GM19035 (cell line): ENCODE results near the gene MEGF11.
"Not testable (repeated sequence)": the region's sequence is repeated elsewhere in the genome, so short reads cannot be mapped to it uniquely, and the experiment has no call there.

Experiments used
- ATAC-seq: cut with Tn5 transposase; IDR thresholded peaks from one replicate; pipeline ENCODE4 v1.9.1; 2021; ENCODE audit not compliant: unreplicated experiment

Gene MEGF11

DNA sequence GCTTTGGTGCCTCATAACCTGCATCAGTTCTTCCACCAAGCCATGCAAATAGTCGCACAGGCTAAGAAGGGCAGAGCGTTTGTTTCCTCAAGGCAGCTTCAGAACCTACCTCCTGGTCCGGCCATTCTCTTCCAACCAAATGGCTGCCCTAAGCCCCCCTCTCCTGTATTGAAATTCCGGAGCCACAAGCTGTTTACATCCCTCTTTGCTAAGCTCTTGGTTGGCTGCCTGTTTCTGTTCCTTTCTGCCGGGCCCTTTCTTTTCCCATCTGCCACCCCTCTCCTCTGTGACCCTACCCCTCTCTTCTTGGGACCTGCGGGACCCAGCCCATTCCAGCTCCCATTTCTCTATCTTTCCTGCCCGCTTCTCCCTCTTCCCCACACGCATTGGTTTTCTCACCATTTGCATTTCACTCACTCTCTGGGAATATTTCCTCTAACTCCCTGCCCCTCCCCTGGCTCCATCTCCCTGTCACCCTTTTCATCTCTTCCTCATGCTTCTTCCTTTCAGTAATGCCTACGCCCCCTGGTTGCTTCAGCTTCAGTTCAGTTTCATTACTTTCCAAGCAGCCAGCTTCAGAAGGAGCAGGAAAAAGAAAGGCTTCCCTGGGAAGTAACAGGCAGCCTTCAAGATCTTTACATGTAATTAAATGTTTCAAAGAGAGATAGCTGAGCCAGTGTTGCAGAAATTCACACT lies 270.8 kb downstream of the MEGF11 start:
- ATAC-seq = no peak

- no peak for ATAC-seq
Observed at GRCh38 chr15:65981837-65982626, 271.5 kb downstream of the MEGF11 start.

- ATAC-seq = no peak
Observed at GRCh38 chr15:65980824-65981456, 272.6 kb downstream of the MEGF11 start.

DNA sequence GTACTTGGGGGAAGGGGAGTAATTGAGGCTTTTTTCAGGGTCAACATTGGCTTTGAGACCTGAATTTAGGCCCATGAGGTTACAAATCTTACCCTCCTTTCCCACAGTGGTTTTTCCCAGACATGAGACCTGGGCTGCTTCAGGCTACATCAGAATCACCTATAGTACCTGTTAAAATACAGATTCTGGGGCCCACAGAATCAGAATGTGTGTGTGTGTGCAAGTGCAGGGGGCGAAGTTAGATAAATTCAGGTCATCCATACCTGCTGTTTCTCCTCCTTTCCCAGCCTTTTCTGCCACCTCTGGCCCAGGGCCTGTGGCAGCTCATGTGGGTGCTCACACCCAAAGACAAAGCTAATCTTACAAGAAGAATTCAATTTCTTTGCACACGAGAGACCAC lies 273.7 kb downstream of the MEGF11 start:
- ATAC-seq = no peak

- ATAC-seq = no peak
Observed at GRCh38 chr15:65979316-65979715, 274.2 kb downstream of the MEGF11 start.

GRCh38 chr15:65978110-65978509 lies 275.4 kb downstream of the MEGF11 start:
- no peak for ATAC-seq

DNA sequence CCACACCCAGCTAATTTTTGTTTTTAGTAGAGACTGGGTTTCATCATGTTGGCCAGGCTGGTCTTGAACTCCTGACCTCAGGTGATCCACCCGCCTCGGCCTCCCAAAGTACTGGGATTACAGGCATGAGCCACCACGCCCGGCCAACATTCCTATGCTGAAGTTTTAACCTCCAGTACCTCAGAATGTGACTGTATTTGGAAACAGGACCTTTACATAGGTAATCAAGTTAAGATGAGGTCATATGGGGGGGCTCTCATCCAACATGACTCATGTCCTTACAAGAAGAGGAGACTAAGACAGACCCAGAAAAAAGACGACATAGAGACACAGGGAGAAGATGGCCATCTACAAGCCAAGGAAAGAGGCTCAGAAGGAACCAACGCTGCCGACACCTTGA lies 277.4 kb downstream of the MEGF11 start:
- not testable (repeated sequence) for ATAC-seq

- ATAC-seq = no peak
Observed at GRCh38 chr15:65971741-65971995, 281.9 kb downstream of the MEGF11 start.

DNA sequence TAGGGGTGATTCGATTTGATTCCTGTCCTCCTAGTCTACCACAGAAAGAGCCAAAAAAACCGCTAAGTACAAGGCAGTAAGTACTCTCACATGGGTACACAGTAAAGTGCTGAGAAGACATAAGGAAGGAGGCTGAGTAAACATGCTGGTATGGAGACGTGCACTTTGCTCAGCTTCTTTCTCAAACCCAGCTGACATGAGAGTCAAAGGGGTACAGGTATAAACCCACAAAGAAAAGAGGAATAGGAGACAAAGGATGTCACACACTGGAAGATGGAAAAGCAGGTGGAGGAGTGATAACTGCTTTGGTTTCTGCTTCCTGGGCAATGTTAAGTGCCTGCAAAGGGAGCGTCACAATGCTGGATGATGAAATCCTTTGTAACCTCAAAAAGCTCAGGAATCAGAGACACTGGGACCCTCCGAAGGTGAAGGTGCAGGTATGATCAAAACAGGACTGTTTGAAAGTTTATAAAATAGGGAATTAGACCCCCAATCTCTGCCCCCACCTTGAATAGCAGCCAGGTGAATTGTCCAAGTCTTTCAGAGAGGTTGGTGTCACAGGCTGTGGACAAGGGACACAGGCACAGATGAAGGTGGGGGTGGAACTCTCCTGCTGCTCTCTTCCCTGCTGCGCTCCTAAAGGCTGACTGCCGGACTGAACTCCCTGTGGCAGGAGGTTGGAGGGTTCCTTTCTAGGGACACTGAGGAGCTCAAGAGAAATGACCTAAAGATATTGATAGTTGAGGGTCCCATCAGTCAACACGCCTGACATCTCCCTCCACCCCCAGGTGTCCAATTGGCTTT lies 282.4 kb downstream of the MEGF11 start:
- no peak for ATAC-seq

DNA sequence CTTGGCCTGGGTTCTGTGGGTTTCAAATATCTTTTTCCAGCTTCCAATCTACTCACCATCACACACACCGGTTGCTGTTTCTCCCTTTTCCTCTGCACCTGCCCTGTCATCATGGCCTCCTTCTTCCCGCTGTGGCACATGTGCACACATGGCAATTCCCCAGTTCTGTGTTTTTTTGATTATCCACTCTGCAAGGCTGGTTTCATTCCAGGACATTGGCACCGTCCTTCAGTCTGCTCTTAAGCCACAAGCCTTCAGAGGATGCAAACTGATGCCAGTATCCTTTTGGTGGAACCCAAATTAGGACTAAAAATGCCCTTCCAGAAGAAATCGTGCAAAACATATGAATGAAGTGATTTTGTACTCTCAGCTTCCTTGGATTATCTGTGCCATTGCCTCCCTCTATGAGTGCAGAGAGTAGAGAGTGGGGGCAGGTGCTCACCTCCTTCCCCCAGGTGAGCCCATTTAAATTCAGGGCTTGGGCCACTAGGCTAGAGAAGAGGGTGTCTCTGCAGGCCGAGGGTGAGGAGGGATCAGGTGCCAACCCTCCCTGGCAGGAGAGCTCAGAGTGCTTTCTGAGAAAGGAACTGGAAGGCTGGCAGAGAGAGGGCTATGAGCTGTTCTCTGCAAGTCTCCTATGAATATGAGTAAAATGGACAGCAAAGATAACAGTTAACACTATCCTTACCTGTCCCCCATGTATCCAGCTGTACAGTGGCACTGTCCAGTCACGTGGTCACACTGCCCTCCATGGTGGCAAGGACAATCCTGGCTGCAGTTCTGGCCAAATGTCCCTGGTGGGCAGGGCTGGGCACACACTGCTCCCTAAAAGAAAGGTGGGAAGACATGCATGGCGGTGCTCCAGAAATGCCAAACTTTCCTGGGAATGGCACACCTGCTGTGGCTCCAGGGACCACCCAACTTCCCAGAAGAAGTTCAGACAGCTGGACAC lies 283.4 kb downstream of the MEGF11 start:
- ATAC-seq = no peak

- ATAC-seq = no peak
Observed at GRCh38 chr15:65968511-65968910, 285.0 kb downstream of the MEGF11 start.

DNA sequence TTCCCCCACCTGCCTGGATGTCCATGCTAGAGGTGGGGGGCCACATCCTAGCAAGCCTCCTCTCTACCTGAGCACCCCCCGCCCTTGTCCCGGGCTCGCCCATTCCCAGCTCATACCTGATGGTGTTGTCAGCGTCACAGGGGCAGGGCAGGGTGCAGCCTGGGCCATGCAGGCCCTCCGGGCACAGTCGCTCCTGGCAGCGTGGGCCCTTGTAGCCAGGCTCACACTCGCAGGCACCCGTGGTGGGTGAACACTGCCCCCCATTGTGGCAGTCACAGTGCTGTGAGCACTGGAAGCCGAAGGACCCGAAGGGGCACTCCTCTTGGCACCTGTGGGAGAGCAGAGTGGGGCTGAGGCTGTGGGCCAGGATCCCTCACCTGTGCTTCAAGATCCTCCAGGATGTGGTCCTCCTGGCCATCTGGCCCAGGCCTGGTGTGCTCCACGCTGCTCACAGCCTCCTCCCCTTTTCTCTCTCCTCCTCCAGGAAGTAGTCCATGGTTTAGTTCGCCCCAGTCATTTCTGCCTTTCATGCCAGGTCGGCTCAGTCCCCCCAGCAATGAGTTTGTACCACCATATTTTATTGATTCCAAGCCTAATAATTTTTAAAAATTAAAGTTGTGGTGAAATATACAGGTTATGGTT lies 288.6 kb downstream of the MEGF11 start:
- no peak for ATAC-seq

GRCh38 chr15:65963911-65964482 lies 289.6 kb downstream of the MEGF11 start:
- no peak for ATAC-seq

DNA sequence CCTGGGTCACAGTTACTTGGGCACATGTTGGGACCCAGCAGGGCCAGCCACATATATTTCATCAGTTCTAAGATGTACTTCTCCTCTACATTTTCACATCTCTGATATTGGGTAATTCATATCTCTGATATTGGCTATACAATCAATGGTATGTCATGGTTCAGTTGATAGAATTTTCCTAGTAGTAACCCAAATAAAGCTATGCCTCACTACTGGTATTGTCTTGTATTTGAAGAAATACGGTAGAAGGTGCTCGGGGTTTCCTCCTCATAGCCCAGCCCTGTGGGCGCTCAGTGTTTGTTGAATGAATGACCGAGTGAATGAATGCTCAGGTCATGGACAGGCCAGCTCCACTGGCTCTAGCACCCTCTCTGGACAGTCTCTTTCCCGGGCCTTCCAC lies 290.2 kb downstream of the MEGF11 start:
- ATAC-seq = no peak

GRCh38 chr15:65962187-65962586 lies 291.4 kb downstream of the MEGF11 start:
- no peak for ATAC-seq

DNA sequence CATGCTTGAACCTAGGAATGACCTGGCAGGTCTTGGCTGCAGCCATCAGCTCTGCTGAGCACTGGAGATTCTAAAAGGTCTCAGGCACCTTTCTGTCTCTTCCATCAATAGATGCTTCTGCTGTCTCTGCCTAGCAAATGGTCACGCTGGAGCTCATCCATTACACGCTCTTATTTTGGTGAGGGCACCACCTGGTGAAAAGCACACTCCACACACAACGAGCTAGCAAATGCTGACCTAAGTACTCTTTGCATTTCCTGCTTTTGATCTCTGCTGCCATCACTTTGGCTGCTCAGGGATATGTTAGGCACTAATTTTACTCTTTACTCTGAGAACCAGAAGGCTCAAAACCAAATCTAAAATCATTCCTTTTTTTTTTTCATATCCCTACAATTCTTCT lies 293.0 kb downstream of the MEGF11 start:
- ATAC-seq = no peak

- ATAC-seq = no peak
Observed at GRCh38 chr15:65958835-65959234, 294.7 kb downstream of the MEGF11 start.

- no peak for ATAC-seq
Observed at GRCh38 chr15:65957451-65957850, 296.1 kb downstream of the MEGF11 start.

- no peak for ATAC-seq
Observed at GRCh38 chr15:65956899-65957298, 296.7 kb downstream of the MEGF11 start.

- ATAC-seq = no peak
Observed at GRCh38 chr15:65956307-65956706, 297.2 kb downstream of the MEGF11 start.
